Keratinocyte (primary cell): ENCODE results near the gene PSMA4. TPM values are rescaled to one million over a fixed set of nuclear protein-coding genes. Genes with fewer than 3 reads are reported as not detected.

Experiments used
- DNase-seq: peaks from one replicate; pipeline ENCODE4 v3.0.0-alpha.2; 2011; ENCODE audit warnings: low read depth, missing footprints, low spot score
- FAIRE-seq: peaks from 2 replicates; lab custom pipeline; 2011; peaks lifted over from hg19 to GRCh38; lab: Jason Lieb, UNC
- H2AFZ ChIP-seq: 2 replicates; pipeline ENCODE4 v1.6.0; 2012; ENCODE audit warnings: low read length, control low read depth, inconsistent platforms; ENCODE audit not compliant: control insufficient read depth
- H3K27ac ChIP-seq: 2 replicates; pipeline ENCODE4 v1.5.1; 2011; ENCODE audit warnings: low read length; ENCODE audit not compliant: control insufficient read depth, insufficient read depth
- H3K27me3 ChIP-seq: 3 replicates; pipeline ENCODE4 v1.6.0; 2011; ENCODE audit warnings: low read length; ENCODE audit not compliant: control insufficient read depth, insufficient read depth; ENCODE audit errors: extremely low read depth
- H3K36me3 ChIP-seq, 2 experiments: 2 replicates in 1 of 2; 3 replicates in 1 of 2; pipeline ENCODE4 v1.5.1; 2011; ENCODE audit warnings: low read length in 2 of 2, mild to moderate bottlenecking in 1 of 2; ENCODE audit not compliant: control insufficient read depth in 2 of 2, insufficient read depth in 2 of 2; ENCODE audit errors: extremely low read depth in 1 of 2
- H3K4me1 ChIP-seq: 3 replicates; pipeline ENCODE4 v1.5.1; 2011; ENCODE audit warnings: low read length; ENCODE audit not compliant: control insufficient read depth, insufficient read depth; ENCODE audit errors: extremely low read depth
- H3K4me2 ChIP-seq: 3 replicates; pipeline ENCODE4 v1.6.0; 2011; ENCODE audit warnings: low read depth, low read length; ENCODE audit not compliant: control insufficient read depth, insufficient read depth; ENCODE audit errors: extremely low read depth
- H3K4me3 ChIP-seq, 3 experiments: fragments of 200-600 bp in 1 of 3; sonication (generic) in 1 of 3; 2 replicates in 2 of 3; 3 replicates in 1 of 3; pipeline ENCODE4 v1.5.1; 2011 to 2016; ENCODE audit warnings: low read length in 3 of 3, mild to moderate bottlenecking in 3 of 3, control low read depth in 2 of 3, inconsistent platforms in 1 of 3, low read depth in 1 of 3, mixed read lengths in 1 of 3, mixed run types in 1 of 3, moderate library complexity in 1 of 3; ENCODE audit not compliant: control insufficient read depth in 2 of 3, insufficient read depth in 2 of 3; ENCODE audit errors: extremely low read depth in 1 of 3
- H3K79me2 ChIP-seq: 2 replicates; pipeline ENCODE4 v1.6.0; 2012; ENCODE audit warnings: low read length; ENCODE audit not compliant: control insufficient read depth, insufficient read depth
- H3K9ac ChIP-seq: 3 replicates; pipeline ENCODE4 v1.6.0; 2011; ENCODE audit warnings: low read length; ENCODE audit not compliant: control insufficient read depth, insufficient read depth; ENCODE audit errors: extremely low read depth
- H3K9me1 ChIP-seq: 3 replicates; pipeline ENCODE4 v1.6.0; 2011; ENCODE audit warnings: low read length; ENCODE audit not compliant: control insufficient read depth, insufficient read depth; ENCODE audit errors: extremely low read depth
- H3K9me3 ChIP-seq: 2 replicates; pipeline ENCODE4 v1.5.1; 2012; ENCODE audit warnings: low read depth, low read length; ENCODE audit not compliant: control insufficient read depth
- H4K20me1 ChIP-seq: 3 replicates; pipeline ENCODE4 v1.6.0; 2011; ENCODE audit warnings: low read length; ENCODE audit not compliant: control insufficient read depth, insufficient read depth; ENCODE audit errors: extremely low read depth
- CTCF ChIP-seq, 3 experiments: IDR thresholded peaks in 1 of 3; conservative IDR thresholded peaks in 1 of 3; optimal IDR thresholded peaks in 1 of 3; 2 replicates in 2 of 3; 3 replicates in 1 of 3; pipeline versions ENCODE3 to v1.5.1; 2011; ENCODE audit warnings: low read length in 3 of 3, mild to moderate bottlenecking in 3 of 3, moderate library complexity in 2 of 3, control low read depth in 1 of 3, inconsistent platforms in 1 of 3; ENCODE audit not compliant: insufficient read depth in 2 of 3; ENCODE audit errors: extremely low read depth in 1 of 3
- EZH2 ChIP-seq: IDR thresholded peaks from one replicate; pipeline ENCODE4 v1.6.1; 2012; ENCODE audit warnings: inconsistent platforms, mild to moderate bottlenecking, low read length, moderate library complexity
- dilution Hi-C: fragments of 300-500 bp; cut with MboI; formaldehyde crosslinking; loops from one replicate; pipeline ENCODE4 v1.7.0; 2020; ENCODE audit warnings: low sequenced_read_pairs; ENCODE audit not compliant: extremely low pct_ligation_motif_present
- polyA plus RNA-seq, 5 experiments: library from polyadenylated mRNA; depleted of rRNA in 3 of 5; stranded (reverse) in 3 of 5; stranded (forward) in 1 of 5; unstranded in 1 of 5; fragments of >200 nt; gene quantifications; 1 replicate in 1 of 5; 2 replicates in 3 of 5; 3 replicates in 1 of 5; pipeline versions ENCODE4 v1.2.1 to v1.2.3, GENCODE V29; 2011 to 2012; ENCODE audit warnings: missing spikeins in 2 of 5, low read depth in 1 of 5, low replicate concordance in 1 of 5
- small RNA-seq, 3 experiments: library from RNA; depleted of rRNA; stranded (forward); fragments of <200 nt; gene quantifications; one replicate each; pipeline ENCODE3, GENCODE V24; 2012; ENCODE audit warnings: low read depth in 3 of 3, low replicate concordance in 1 of 3; ENCODE audit not compliant: insufficient read length in 3 of 3

The PSMA4 gene
- polyA plus RNA-seq, 1 donor (not counting 4 experiments of a cell fraction or from before 2014, with no cell fraction given), result 432 TPM

GRCh38 chr15:78599189-78599588 is 58.9 kb downstream of the PSMA4 start:
- Histone ChIP-seq H3K9me3 (no peaks in the 10 kb centered on the region), H2AFZ (no peak overlapping the region), H3K4me2 (no peak overlapping the region), H3K36me3 (no peaks in the 10 kb centered on the region), H3K9me1 (no peaks in the 10 kb centered on the region), H3K4me3 (no peak overlapping the region), H3K27me3 (no peaks in the 10 kb centered on the region), H3K9ac (no peak overlapping the region), H3K27ac (no peak overlapping the region), H3K4me1 (no peaks in the 10 kb centered on the region), H3K79me2 (no peaks in the 10 kb centered on the region), H4K20me1 (no peaks in the 10 kb centered on the region)
- FAIRE-seq, result no peak
- DNase-seq, result no peak
- no peak for TF ChIP-seq EZH2
- no peak for TF ChIP-seq CTCF (optimal IDR thresholded peaks at IDR 0.05 in 1 of 3, IDR thresholded peaks at IDR 0.05 in 1 of 3, conservative IDR thresholded peaks at IDR 0.05 in 1 of 3; ENCODE audit: extremely low read depth in 1 of 3, insufficient read depth in 2 of 3, low read length in 3 of 3)
- dilution Hi-C loops, result no loop called here

Small RNA genes lying within 50 kb of the gene (small RNA-seq; reads per million reads assigned to genes)
- gene AC067863.2, result 0 reads per million in 3 experiments

Other genes starting within 250 kb of the PSMA4 start
- 84.5 to 101 TPM (median 86.5 TPM) in 3 replicates for gene SKIC8, start 240.8 kb upstream of the PSMA4 start, polyA plus RNA-seq
- gene CRABP1, start 200.1 kb upstream of the PSMA4 start, polyA plus RNA-seq, result not detected in 3 replicates
- gene IREB2, start 102.2 kb upstream of the PSMA4 start, polyA plus RNA-seq, result 14.9 to 20.5 TPM (median 19.5 TPM) in 3 replicates
- 1.9 to 3.9 TPM (median 2.2 TPM) in 3 replicates for gene HYKK, start 32.9 kb upstream of the PSMA4 start, polyA plus RNA-seq
- 3.7 to 10.0 TPM (median 8.0 TPM) in 3 replicates for gene CHRNA5, start 25.1 kb downstream of the PSMA4 start, polyA plus RNA-seq
- 0.10 TPM in 1 of 3 replicates, not detected in the others for gene CHRNA3, start 80.6 kb downstream of the PSMA4 start, polyA plus RNA-seq
- 0.04 to 0.17 TPM (median 0.06 TPM) in 3 replicates for gene CHRNB4, start 100.8 kb downstream of the PSMA4 start, polyA plus RNA-seq